HEK293T (cell line): ENCODE data around the gene GART.

ENCODE experiments used
- CTCF ChIA-PET: fragments of 350-600 bp; formaldehyde crosslinking; extraction: SDS; loops from one replicate; lab custom pipeline; 2021; ENCODE audit warnings: antibody characterized with exemption, inconsistent platforms; lab: Yijun Ruan, JAX
- POLR2A ChIA-PET: fragments of 350-600 bp; formaldehyde crosslinking; extraction: SDS; loops from one replicate; lab custom pipeline; 2020; ENCODE audit warnings: antibody characterized with exemption, inconsistent platforms; lab: Yijun Ruan, JAX
- DNase-seq: peaks from one replicate; pipeline ENCODE4 v3.0.0; 2012; ENCODE audit warnings: mixed read lengths; ENCODE audit errors: extremely low spot score
- ARNT ChIP-seq: fragments of 450-650 bp; IDR thresholded peaks from 2 replicates; pipeline ENCODE4 v1.6.1; 2017; ENCODE audit warnings: mild to moderate bottlenecking
- BHLHE40 ChIP-seq: fragments of 450-650 bp; IDR thresholded peaks from 2 replicates; pipeline ENCODE4 v1.6.1; 2016; ENCODE audit warnings: mild to moderate bottlenecking, moderate library complexity, borderline replicate concordance
- CTBP1 ChIP-seq: fragments of 450-650 bp; IDR thresholded peaks from 2 replicates; pipeline ENCODE4 v1.6.1; 2016; ENCODE audit warnings: borderline replicate concordance
- ELF4 ChIP-seq: fragments of 450-650 bp; IDR thresholded peaks from 2 replicates; pipeline ENCODE4 v1.6.1; 2017; ENCODE audit warnings: antibody characterized with exemption
- FOXA1 ChIP-seq: fragments of 450-650 bp; IDR thresholded peaks from 2 replicates; pipeline ENCODE4 v1.6.1; 2016; ENCODE audit warnings: mild to moderate bottlenecking
- FOXK2 ChIP-seq: fragments of 450-650 bp; IDR thresholded peaks from 2 replicates; pipeline ENCODE4 v1.6.1; 2016; ENCODE audit warnings: mild to moderate bottlenecking
- FOXM1 ChIP-seq: fragments of 450-650 bp; IDR thresholded peaks from 2 replicates; pipeline ENCODE4 v1.6.1; 2017; ENCODE audit warnings: mild to moderate bottlenecking, borderline replicate concordance
- HDGF ChIP-seq: fragments of 450-650 bp; IDR thresholded peaks from 2 replicates; pipeline ENCODE4 v1.6.1; 2017; ENCODE audit warnings: antibody characterized with exemption, borderline replicate concordance
- L3MBTL2 ChIP-seq: fragments of 450-650 bp; conservative IDR thresholded peaks from 2 replicates; pipeline ENCODE4 v1.6.1; 2016; ENCODE audit warnings: mild to moderate bottlenecking
- LEF1 ChIP-seq: fragments of 450-650 bp; IDR thresholded peaks from 2 replicates; pipeline ENCODE4 v1.6.1; 2017; ENCODE audit warnings: mild to moderate bottlenecking, borderline replicate concordance
- NFRKB ChIP-seq: fragments of 450-650 bp; IDR thresholded peaks from 2 replicates; pipeline ENCODE4 v1.6.1; 2016; ENCODE audit warnings: mild to moderate bottlenecking, moderate library complexity
- PKNOX1 ChIP-seq: fragments of 450-650 bp; IDR thresholded peaks from 2 replicates; pipeline ENCODE4 v1.6.1; 2016
- SP1 ChIP-seq: fragments of 450-650 bp; IDR thresholded peaks from 2 replicates; pipeline ENCODE4 v1.6.1; 2017
- SUZ12 ChIP-seq: fragments of 450-650 bp; IDR thresholded peaks from 2 replicates; pipeline ENCODE4 v1.6.1; 2016; ENCODE audit warnings: mild to moderate bottlenecking
- TARDBP ChIP-seq: fragments of 450-650 bp; IDR thresholded peaks from 2 replicates; pipeline ENCODE4 v1.6.1; 2016
- ZNF384 ChIP-seq: fragments of 450-650 bp; IDR thresholded peaks from 2 replicates; pipeline ENCODE4 v1.6.1; 2016

The GART gene

GRCh38 chr21:33541756-33542639 lies at the start of gene GART:
GART (minus strand) TSS chr21:33542117; CDS start chr21:33539315, 2,802 bp downstream.
- DNase-seq, result peak; percentile 83
- ChIA-PET CTCF (interaction anchor here (0.6 kb wide), 1 partner anchor 149 kb away, joined by 3 read pairs; no protein-coding TSS in a partner anchor), POLR2A (interaction anchor here (0.6 to 2.1 kb wide), 5 partner anchors 10 to 709 kb away, joined by 4 to 9 read pairs (median 5); partner anchors contain the start of genes DONSON and TMEM50B)
- TF ChIP-seq SUZ12, result no peak
- 0 out of 2 replicates have a peak, but pooled peaks have one; percentile 31 for TF ChIP-seq NFRKB
- peak; percentile 76 for TF ChIP-seq L3MBTL2
- peak; percentile 48 for TF ChIP-seq ELF4

DNA sequence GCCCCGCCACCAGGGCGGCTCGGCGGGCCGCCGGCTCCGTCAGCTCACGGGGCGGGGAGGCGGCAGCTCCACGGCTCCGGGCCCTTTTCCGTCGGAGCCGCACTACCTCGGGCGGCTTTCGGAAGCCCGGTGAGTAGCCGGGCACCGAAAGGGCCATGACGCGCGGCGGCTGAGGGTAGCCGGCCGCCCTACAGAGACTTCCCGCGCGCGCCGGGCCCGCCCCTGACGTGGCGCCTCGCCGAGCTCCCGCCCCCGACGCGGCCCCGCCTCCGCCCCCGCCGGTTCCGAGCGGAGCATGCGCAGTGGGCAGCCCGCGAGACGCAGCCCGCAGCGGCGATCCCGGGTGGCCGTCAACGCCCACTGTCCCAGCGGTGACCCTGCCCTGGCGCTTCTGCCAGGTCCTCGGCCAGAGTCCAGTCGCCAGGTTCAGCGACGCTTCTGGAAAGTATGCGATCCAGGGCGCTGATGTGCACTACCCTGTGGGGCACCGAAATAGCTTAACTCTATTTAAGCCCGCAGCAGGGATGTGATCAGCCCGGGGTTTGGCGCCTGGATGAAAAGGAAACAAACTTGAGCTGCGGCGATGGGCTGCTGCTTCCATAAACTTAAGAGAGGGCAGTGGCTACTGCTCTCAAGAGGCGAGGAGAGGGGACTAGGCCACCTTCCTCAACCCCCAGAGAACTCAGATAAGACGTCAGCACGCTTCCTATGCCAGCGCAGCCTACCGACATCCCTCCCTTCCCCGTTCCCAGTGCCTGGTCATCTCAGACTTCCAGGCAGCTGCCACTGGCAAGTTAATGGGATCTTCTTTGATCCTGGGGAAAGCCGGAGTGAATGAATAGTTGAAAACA lies 46.8 kb upstream of the GART start, which contains the start of gene DONSON:
DONSON (minus strand) TSS at position 200 of the 851 bp plus-strand sequence; CDS start at position 157, 43 bp downstream.
- ChIA-PET CTCF (interaction anchor here (2.5 kb wide), 1 partner anchor 17 kb away, joined by 16 read pairs; no protein-coding TSS in a partner anchor), POLR2A (interaction anchor here (0.5 to 2.3 kb wide), 15 partner anchors 8 to 109 kb away, joined by 3 to 14 read pairs (median 4); partner anchors contain the start of genes DNAJC28, GART and TMEM50B)
- peak; percentile 99 for DNase-seq
- TF ChIP-seq CTBP1, result no peak
- TF ChIP-seq LEF1, result no peak
- no peak for TF ChIP-seq NFRKB
- no peak for TF ChIP-seq BHLHE40
- no peak for TF ChIP-seq ARNT
- no peak for TF ChIP-seq ZNF384
- TF ChIP-seq PKNOX1, result no peak
- TF ChIP-seq TARDBP, result no peak
- TF ChIP-seq FOXM1, result no peak
- no peak for TF ChIP-seq L3MBTL2
- TF ChIP-seq FOXK2, result no peak
- no peak for TF ChIP-seq SUZ12
- TF ChIP-seq SP1, result no peak
- no peak for TF ChIP-seq FOXA1
- TF ChIP-seq HDGF, result no peak
- no peak for TF ChIP-seq ELF4

- peak; percentile 34 for DNase-seq
- POLR2A ChIA-PET, result interaction anchor here (1.0 to 2.3 kb wide), 8 partner anchors 13 to 108 kb away, joined by 3 to 14 read pairs (median 6); partner anchors contain the start of genes DNAJC28, GART and TMEM50B
- CTCF ChIA-PET, result interaction anchor here (2.5 kb wide), 1 partner anchor 18 kb away, joined by 16 read pairs; no protein-coding TSS in a partner anchor
Observed at GRCh38 chr21:33587792-33588484, 46.0 kb upstream of the GART start.

DNA sequence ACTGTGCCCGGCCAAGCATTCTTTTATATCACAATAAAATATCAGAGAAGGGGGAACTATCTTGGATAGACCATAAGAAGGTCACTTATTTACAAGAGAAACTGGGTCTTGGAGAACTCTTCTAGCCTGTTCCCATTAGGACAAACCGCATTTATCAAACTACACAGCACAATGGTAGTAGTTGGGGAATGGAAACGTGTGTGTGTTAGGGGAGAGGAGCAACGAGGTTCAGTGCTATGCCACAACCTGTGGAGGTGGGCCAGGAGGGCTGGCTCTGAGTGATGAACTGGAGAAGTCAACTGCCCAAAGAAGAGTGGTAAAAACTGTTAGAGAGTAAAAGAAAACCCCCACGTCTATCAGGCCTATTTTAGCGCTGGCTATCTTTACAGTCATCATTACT lies 45.0 kb upstream of the GART start:
- DNase-seq, result no peak
- TF ChIP-seq SUZ12, result no peak
- no peak for TF ChIP-seq BHLHE40
- no peak for TF ChIP-seq FOXK2
- TF ChIP-seq ARNT, result no peak
- TF ChIP-seq TARDBP, result no peak
- no peak for TF ChIP-seq LEF1
- TF ChIP-seq L3MBTL2, result no peak
- no peak for TF ChIP-seq CTBP1
- TF ChIP-seq FOXA1, result no peak
- TF ChIP-seq ZNF384, result no peak
- TF ChIP-seq PKNOX1, result no peak
- TF ChIP-seq HDGF, result no peak
- no peak for TF ChIP-seq FOXM1
- no peak for TF ChIP-seq SP1
- no peak for TF ChIP-seq NFRKB
- no peak for TF ChIP-seq ELF4
- CTCF ChIA-PET, result no interaction called here
- POLR2A ChIA-PET, result no interaction called here

More at GRCh38 chr21:33587792-33588484, 46.0 kb upstream of the GART start:
- peak; percentile 49; the same call in 1 of the 2 replicates for TF ChIP-seq L3MBTL2
- 0 out of 2 replicates have a peak, but pooled peaks have one; percentile 20 for TF ChIP-seq ARNT
- peak; percentile 84; the same call in 1 of the 2 replicates for TF ChIP-seq LEF1
- peak; percentile 54 for TF ChIP-seq PKNOX1
- no peak for TF ChIP-seq CTBP1
- TF ChIP-seq ELF4, result no peak
- no peak for TF ChIP-seq SP1
- no peak for TF ChIP-seq TARDBP
- TF ChIP-seq SUZ12, result no peak
- TF ChIP-seq HDGF, result no peak
- no peak for TF ChIP-seq BHLHE40
- no peak for TF ChIP-seq FOXA1
- TF ChIP-seq NFRKB, result no peak
- TF ChIP-seq FOXK2, result no peak
- TF ChIP-seq ZNF384, result no peak
